ENCODE data around the gene RNF34.

DNA sequence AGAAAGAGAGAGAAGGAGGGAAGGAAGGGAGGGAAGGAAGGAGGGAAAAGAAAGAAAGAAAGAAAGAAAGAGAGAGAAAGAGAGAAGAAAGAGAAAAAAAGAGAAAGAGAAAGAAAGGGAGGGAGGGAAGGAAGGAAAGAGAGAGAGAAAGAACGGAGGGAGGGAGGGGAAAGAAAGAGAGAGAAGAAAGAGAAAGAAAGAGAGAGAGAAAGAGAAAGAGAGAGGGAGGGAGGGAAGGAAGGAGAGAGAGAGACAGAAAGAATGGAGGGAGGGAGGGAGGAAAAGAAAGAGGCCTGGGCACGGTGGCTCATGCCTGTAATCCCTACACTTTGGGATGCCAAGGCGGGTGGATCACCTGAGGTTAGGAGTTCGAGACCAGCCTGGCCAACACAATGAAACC is 42.6 kb upstream of the RNF34 start:
- TF ChIP-seq POLR2AphosphoS5 (IDR thresholded peaks at IDR 0.05; ENCODE audit: low read depth) (no peak), CTCF (IDR thresholded peaks at IDR 0.05; ENCODE audit: insufficient read depth, low read length) (no peak)
- TF ChIP-seq, protein P1, sequence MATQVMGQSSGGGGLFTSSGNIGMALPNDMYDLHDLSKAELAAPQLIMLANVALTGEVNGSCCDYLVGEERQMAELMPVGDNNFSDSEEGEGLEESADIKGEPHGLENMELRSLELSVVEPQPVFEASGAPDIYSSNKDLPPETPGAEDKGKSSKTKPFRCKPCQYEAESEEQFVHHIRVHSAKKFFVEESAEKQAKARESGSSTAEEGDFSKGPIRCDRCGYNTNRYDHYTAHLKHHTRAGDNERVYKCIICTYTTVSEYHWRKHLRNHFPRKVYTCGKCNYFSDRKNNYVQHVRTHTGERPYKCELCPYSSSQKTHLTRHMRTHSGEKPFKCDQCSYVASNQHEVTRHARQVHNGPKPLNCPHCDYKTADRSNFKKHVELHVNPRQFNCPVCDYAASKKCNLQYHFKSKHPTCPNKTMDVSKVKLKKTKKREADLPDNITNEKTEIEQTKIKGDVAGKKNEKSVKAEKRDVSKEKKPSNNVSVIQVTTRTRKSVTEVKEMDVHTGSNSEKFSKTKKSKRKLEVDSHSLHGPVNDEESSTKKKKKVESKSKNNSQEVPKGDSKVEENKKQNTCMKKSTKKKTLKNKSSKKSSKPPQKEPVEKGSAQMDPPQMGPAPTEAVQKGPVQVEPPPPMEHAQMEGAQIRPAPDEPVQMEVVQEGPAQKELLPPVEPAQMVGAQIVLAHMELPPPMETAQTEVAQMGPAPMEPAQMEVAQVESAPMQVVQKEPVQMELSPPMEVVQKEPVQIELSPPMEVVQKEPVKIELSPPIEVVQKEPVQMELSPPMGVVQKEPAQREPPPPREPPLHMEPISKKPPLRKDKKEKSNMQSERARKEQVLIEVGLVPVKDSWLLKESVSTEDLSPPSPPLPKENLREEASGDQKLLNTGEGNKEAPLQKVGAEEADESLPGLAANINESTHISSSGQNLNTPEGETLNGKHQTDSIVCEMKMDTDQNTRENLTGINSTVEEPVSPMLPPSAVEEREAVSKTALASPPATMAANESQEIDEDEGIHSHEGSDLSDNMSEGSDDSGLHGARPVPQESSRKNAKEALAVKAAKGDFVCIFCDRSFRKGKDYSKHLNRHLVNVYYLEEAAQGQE (IDR thresholded peaks at IDR 0.05; ENCODE audit: insufficient replicate concordance, low read depth) = no peak
